GM06990 (cell line): ENCODE results near the gene CCDC70.

Source experiments
- DNase-seq: peaks from one replicate; pipeline ENCODE4 v3.0.0-alpha.2; 2011; ENCODE audit not compliant: insufficient read length; ENCODE audit errors: extremely low read depth
- H3K27me3 ChIP-seq: replicated peaks from 2 replicates; pipeline ENCODE4 v1.6.0; 2011; ENCODE audit warnings: low read length; ENCODE audit not compliant: control insufficient read depth, insufficient read depth
- H3K36me3 ChIP-seq: 2 replicates; pipeline ENCODE4 v1.5.1; 2011; ENCODE audit warnings: low read length; ENCODE audit not compliant: control insufficient read depth, insufficient read depth
- H3K4me3 ChIP-seq: replicated peaks from 2 replicates; pipeline ENCODE4 v1.5.1; 2011; ENCODE audit warnings: low read depth, mild to moderate bottlenecking, control low read depth, low read length
- TF ChIP-seq, protein P1 (sequence below): IDR thresholded peaks from 2 replicates; pipeline ENCODE4 v1.5.1; 2011; ENCODE audit warnings: low read length, control low read depth, mild to moderate bottlenecking, inconsistent platforms; ENCODE audit not compliant: insufficient read depth, poor library complexity, severe bottlenecking

Gene CCDC70

DNA sequence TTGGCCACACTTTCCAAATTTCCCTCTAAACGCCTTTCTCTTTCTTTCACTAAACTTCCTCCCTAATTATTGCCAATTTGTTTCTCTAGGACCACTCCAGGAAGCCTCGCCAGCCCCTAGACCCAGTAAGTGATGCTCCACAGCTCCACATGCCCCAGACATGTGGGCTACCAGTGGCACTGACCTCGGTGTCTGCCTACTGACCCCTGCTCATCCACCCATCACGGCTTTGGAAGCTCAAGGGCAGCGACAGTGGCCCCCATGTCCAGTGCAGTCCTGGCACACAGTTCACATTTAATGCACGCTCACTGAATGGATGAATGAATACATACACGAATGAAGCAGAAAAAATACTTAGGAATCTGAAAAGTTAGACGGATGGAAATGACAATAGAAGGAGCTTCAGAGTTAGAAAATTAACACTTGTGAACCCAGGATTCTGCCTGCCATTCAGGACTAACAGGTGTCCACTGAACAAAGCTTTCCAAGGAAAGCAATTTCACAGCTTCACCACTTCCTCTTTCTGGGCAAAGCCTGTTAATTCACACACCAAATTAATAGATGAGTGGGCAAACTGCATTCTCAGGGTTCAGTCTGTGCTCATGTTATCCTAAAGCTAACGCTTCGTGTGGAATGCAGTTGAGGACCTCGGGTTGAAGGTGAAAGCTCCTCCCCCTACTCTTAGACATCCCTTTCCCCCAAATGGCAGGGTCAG, 50.9 kb downstream of the CCDC70 start:
- TF ChIP-seq, protein P1, sequence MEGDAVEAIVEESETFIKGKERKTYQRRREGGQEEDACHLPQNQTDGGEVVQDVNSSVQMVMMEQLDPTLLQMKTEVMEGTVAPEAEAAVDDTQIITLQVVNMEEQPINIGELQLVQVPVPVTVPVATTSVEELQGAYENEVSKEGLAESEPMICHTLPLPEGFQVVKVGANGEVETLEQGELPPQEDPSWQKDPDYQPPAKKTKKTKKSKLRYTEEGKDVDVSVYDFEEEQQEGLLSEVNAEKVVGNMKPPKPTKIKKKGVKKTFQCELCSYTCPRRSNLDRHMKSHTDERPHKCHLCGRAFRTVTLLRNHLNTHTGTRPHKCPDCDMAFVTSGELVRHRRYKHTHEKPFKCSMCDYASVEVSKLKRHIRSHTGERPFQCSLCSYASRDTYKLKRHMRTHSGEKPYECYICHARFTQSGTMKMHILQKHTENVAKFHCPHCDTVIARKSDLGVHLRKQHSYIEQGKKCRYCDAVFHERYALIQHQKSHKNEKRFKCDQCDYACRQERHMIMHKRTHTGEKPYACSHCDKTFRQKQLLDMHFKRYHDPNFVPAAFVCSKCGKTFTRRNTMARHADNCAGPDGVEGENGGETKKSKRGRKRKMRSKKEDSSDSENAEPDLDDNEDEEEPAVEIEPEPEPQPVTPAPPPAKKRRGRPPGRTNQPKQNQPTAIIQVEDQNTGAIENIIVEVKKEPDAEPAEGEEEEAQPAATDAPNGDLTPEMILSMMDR = no peak
- no peaks in the 10 kb centered on the region for H3K36me3 ChIP-seq
- no peak for DNase-seq
- H3K4me3 ChIP-seq = no peak overlapping the region
- H3K27me3 ChIP-seq = peaks cover 3% of the 10 kb centered on the region

DNA sequence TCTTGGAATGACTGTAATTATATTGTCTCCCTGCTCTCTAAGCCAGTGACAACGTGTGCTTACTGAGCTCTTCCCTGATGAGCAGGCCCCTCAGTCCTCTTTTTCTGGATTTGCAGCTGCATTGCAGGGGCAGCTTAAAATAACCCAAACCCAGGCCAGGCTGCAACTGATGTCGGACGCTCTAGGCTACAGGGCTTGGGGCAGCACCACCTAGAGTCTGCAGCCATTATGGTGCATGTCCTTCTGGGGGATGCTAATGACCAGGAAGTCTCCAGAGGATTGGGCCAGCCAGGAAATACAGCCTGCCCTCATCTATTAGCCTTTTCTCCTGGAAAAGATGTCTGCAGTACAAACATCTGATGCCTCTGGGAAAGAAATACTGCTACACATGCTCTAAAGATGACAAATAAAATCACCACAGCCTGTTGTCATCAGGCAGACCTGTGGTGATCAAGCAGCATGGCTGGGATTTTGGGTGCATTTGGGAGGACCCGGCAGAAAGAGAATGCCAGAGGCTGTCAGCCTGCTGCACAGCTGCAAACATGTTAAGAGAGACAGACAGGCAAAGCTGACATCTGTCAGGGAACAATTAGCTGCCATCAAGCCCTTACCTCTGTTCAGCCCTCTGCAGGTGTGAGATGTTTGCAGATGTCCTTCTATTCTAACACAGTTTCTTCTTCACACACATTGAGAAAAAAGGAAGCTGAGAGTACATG, 51.8 kb downstream of the CCDC70 start:
- no peaks in the 10 kb centered on the region for H3K36me3 ChIP-seq
- peaks cover 3% of the 10 kb centered on the region for H3K27me3 ChIP-seq
- no peak for DNase-seq
- no peak overlapping the region for H3K4me3 ChIP-seq
- TF ChIP-seq, protein P1 = no peak

DNA sequence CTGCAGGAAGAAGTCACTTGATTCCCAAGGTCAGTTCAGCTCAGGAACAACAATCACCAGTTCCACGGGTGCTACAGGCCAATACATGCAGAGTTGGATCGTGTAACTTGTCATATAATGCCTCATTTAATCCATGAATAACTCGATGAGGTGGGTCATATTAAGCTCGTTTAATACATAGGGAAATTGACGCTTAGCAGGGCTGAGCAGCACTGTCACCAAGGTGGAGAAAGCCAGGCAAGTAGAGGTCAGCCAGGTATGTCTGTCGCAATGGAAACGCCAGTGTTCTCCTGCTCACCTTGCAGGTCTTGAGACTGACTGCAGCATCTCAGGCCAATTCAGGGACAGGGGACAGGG, 52.3 kb downstream of the CCDC70 start:
- TF ChIP-seq, protein P1 = no peak
- Histone ChIP-seq H3K4me3 (no peak overlapping the region), H3K36me3 (no peaks in the 10 kb centered on the region), H3K27me3 (peaks cover 3% of the 10 kb centered on the region)
- DNase-seq = no peak
